Neural cell (in vitro differentiated cells): ENCODE data around the gene ARHGAP40.

Experiments used
- CTCF ChIP-seq: fragments of 450-650 bp; IDR thresholded peaks from 2 replicates; pipeline ENCODE4 v1.5.1; 2014; ENCODE audit warnings: antibody characterized with exemption, mild to moderate bottlenecking, moderate library complexity; ENCODE audit not compliant: poor library complexity, severe bottlenecking
- EZH2 ChIP-seq: fragments of 200-600, 300-800 bp; shearing (Covaris generic), sonication (generic); IDR thresholded peaks from 2 replicates; pipeline ENCODE4 v1.6.1; 2014; ENCODE audit warnings: antibody characterized with exemption, low read length, borderline replicate concordance, mild to moderate bottlenecking; ENCODE audit not compliant: insufficient read depth, poor library complexity, severe bottlenecking
- POLR2AphosphoS5 ChIP-seq: IDR thresholded peaks from 2 replicates; pipeline ENCODE4 v1.6.1; 2012

- TF ChIP-seq CTCF (peak; percentile 98), POLR2AphosphoS5 (no peak), EZH2 (no peak)
These were observed 44.6 kb downstream of the ARHGAP40 start for GRCh38 chr20:38645980-38646858.
